ENCODE results near the gene RAB34. TPM values are rescaled to one million over a fixed set of nuclear protein-coding genes. Genes with fewer than 3 reads are reported as not detected.

Gene RAB34
- total RNA-seq (100 to 1,000 TPM in 1 of 5 donors, 10 to 100 TPM in 4; 35.6 to 101 (median 95.5) TPM), polyA plus RNA-seq (10 to 100 TPM; 53.1 to 80.1 (median 70.6) TPM)
- long read RNA-seq, donor 1, transcript RAB34-204 (10 exons, 1,766 nt), result major isoform, 8 of 25 reads
- long read RNA-seq, donor 1, partial matches to known transcripts, result 11 of 25 reads
- long read RNA-seq, donor 1, other reads (novel, unspliced or antisense), result 0 of 25 reads
- long read RNA-seq, donor 2, transcript RAB34-204 (10 exons, 1,766 nt), result major isoform, 8 of 27 reads
- long read RNA-seq, donor 2, partial matches to known transcripts, result 12 of 27 reads
- long read RNA-seq, donor 2, other reads (novel, unspliced or antisense), result 0 of 27 reads
- long read RNA-seq, donor 3, transcript RAB34-204 (10 exons, 1,766 nt), result major isoform, 5 of 16 reads
- long read RNA-seq, donor 3, partial matches to known transcripts, result 8 of 16 reads
- long read RNA-seq, donor 3, other reads (novel, unspliced or antisense), result 0 of 16 reads
- long read RNA-seq, donor 4, partial matches to known transcripts, result 0 of 1 reads
- long read RNA-seq, donor 4, other reads (novel, unspliced or antisense), result 0 of 1 reads
- long read RNA-seq, donor 5, transcript RAB34-201 (11 exons, 1,592 nt), result minor isoform, 7 of 47 reads
- long read RNA-seq, donor 5, transcript RAB34-204 (10 exons, 1,766 nt), result major isoform, 16 of 47 reads
- long read RNA-seq, donor 5, partial matches to known transcripts, result 21 of 47 reads
- long read RNA-seq, donor 5, other reads (novel, unspliced or antisense), result 0 of 47 reads
- long read RNA-seq, donor 6, transcript RAB34-204 (10 exons, 1,766 nt), result major isoform, 15 of 80 reads
- long read RNA-seq, donor 6, partial matches to known transcripts, result 58 of 80 reads
- long read RNA-seq, donor 6, other reads (novel, unspliced or antisense), result 0 of 80 reads
- long read RNA-seq, donor 7, transcript RAB34-204 (10 exons, 1,766 nt), result major isoform, 6 of 27 reads
- long read RNA-seq, donor 7, partial matches to known transcripts, result 12 of 27 reads
- long read RNA-seq, donor 7, other reads (novel, unspliced or antisense), result 0 of 27 reads
- long read RNA-seq, donor 8, transcript RAB34-204 (10 exons, 1,766 nt), result major isoform, 9 of 45 reads
- long read RNA-seq, donor 8, partial matches to known transcripts, result 28 of 45 reads
- long read RNA-seq, donor 8, other reads (novel, unspliced or antisense), result 0 of 45 reads
- long read RNA-seq, donor 9, transcript RAB34-201 (11 exons, 1,592 nt), result major isoform, 6 of 4,035 reads
- long read RNA-seq, donor 9, partial matches to known transcripts, result 1,991 of 4,035 reads
- long read RNA-seq, donor 9, other reads (novel, unspliced or antisense), result 2,029 of 4,035 reads
- long read RNA-seq, donor 10, partial matches to known transcripts, result 11 of 13 reads
- long read RNA-seq, donor 10, other reads (novel, unspliced or antisense), result 0 of 13 reads

- intact Hi-C loops (cut with DNase I; ENCODE audit: low total_unique reads), result no loop called here
- DNase-seq, result peak; percentile 47 to 95
- Histone ChIP-seq H3K36me3 (peaks cover 34 to 47% (median 42%) of the 10 kb centered on the region in 4 donors), H3K27ac (peak within 1 kb of the TSS; percentile 63 to 94 (median 89)), H3K4me1 (peaks cover 44 to 67% (median 61%) of the 10 kb centered on the region in 4 donors), H3K27me3 (peaks cover 0 to 14% (median 8%) of the 10 kb centered on the region in 3 donors), H3K9me3 (no peaks in the 10 kb centered on the region), H3K4me3 (peak within 1 kb of the TSS; percentile 51 to 59 (median 55))
- no peak for TF ChIP-seq EP300 (IDR thresholded peaks at IDR 0.05)
- TF ChIP-seq CTCF (IDR thresholded peaks at IDR 0.05), result no peak
- TF ChIP-seq POLR2AphosphoS5 (IDR thresholded peaks at IDR 0.05), result peak in 1 of 3 donors; percentile 42
- 9 to 39% (median 13%) methylated on average over 14 to 60 of the region's 60 CpGs for WGBS, 5 donors
Observed at GRCh38 chr17:28717578-28718332, at the start of gene RAB34. Gene RAB34, minus strand, starts transcription at chr17:28717868. Its CDS starts 602 bp downstream, at chr17:28717266.

GRCh38 chr17:28765038-28765437, 47.4 kb upstream of the RAB34 start:
- no peaks in the 10 kb centered on the region for H3K27me3 ChIP-seq
- TF ChIP-seq POLR2A (IDR thresholded peaks at IDR 0.05) (no peak), CTCF (IDR thresholded peaks at IDR 0.05) (no peak), POLR2AphosphoS5 (IDR thresholded peaks at IDR 0.05) (no peak), EP300 (IDR thresholded peaks at IDR 0.05) (no peak)

GRCh38 chr17:28763804-28764266, 46.2 kb upstream of the RAB34 start:
- DNase-seq, result peak; percentile 85 to 86
- Histone ChIP-seq H3K36me3 (peaks cover 19 to 62% (median 48%) of the 10 kb centered on the region in 4 donors), H3K27me3 (no peaks in the 10 kb centered on the region), H3K27ac (no peak overlapping the region), H3K4me3 (no peak overlapping the region), H3K9me3 (no peaks in the 10 kb centered on the region), H3K4me1 (peaks cover 0 to 29% (median 20%) of the 10 kb centered on the region in 4 donors)
- TF ChIP-seq POLR2AphosphoS5 (IDR thresholded peaks at IDR 0.05) (peak in 1 of 3 donors; percentile 40), CTCF (IDR thresholded peaks at IDR 0.05) (peak in 5 of 7 experiments; percentile 53 to 89 (median 87)), EP300 (IDR thresholded peaks at IDR 0.05) (no peak)
- 34 to 53% (median 45%) methylated on average over 5 of the region's 5 CpGs for WGBS, 5 donors
- intact Hi-C loops (cut with DNase I; ENCODE audit: low total_unique reads), result loop anchor here (10.0 kb wide), 2 partner anchors 81 to 121 kb away; partner anchors contain the start of gene FAM222B

More at GRCh38 chr17:28765038-28765437, 47.4 kb upstream of the RAB34 start:
- peak in 1 of 2 donors; percentile 8 for DNase-seq
- intact Hi-C loops (cut with DNase I; ENCODE audit: low total_unique reads), result loop anchor here (10.0 kb wide), 2 partner anchors 80 to 120 kb away; partner anchors contain the start of gene FAM222B
- Histone ChIP-seq H3K4me1 (peaks cover 0 to 29% (median 20%) of the 10 kb centered on the region in 4 donors), H3K36me3 (peaks cover 9 to 50% (median 36%) of the 10 kb centered on the region in 4 donors), H3K9me3 (no peaks in the 10 kb centered on the region), H3K4me3 (no peak overlapping the region), H3K27ac (peak overlapping the region in 1 of 5 donors; percentile 30)
- WGBS, 5 donors, result 78 to 84% (median 83%) methylated on average over 4 of the region's 4 CpGs
